ACC112 (cell line): ENCODE measurements around the gene GPS2.

Experiments
- H2AFZ ChIP-seq: fragments of 200-600 bp; sonication (generic); one replicate; pipeline ENCODE4 v1.6.0; 2017; ENCODE audit warnings: antibody characterized with exemption, low read length; ENCODE audit not compliant: unreplicated experiment
- H3K27ac ChIP-seq: fragments of 200-600 bp; sonication (generic); 2 replicates; pipeline ENCODE4 v1.5.1; 2014; ENCODE audit warnings: low read depth, mild to moderate bottlenecking, antibody characterized with exemption, low read length, moderate library complexity
- H3K27me3 ChIP-seq: fragments of 200-600 bp; sonication (generic); 2 replicates; pipeline ENCODE4 v1.6.1; 2014; ENCODE audit warnings: mild to moderate bottlenecking, antibody characterized with exemption, low read length, moderate library complexity, mixed read lengths; ENCODE audit not compliant: insufficient read depth
- H3K36me3 ChIP-seq: fragments of 200-600 bp; sonication (generic); 2 replicates; pipeline ENCODE4 v1.6.1; 2016; ENCODE audit warnings: mild to moderate bottlenecking, antibody characterized with exemption, low read length, moderate library complexity, mixed read lengths; ENCODE audit not compliant: insufficient read depth
- H3K4me1 ChIP-seq: fragments of 200-600 bp; sonication (generic); one replicate; pipeline ENCODE4 v1.6.1; 2016; ENCODE audit warnings: low read length, mixed read lengths; ENCODE audit not compliant: insufficient read depth, unreplicated experiment, control insufficient read depth
- H3K4me3 ChIP-seq: fragments of 200-600 bp; sonication (generic); 2 replicates; pipeline ENCODE4 v1.5.1; 2014; ENCODE audit warnings: mild to moderate bottlenecking, low read depth, low read length
- H3K79me2 ChIP-seq: fragments of 200-600 bp; sonication (generic); one replicate; pipeline ENCODE4 v1.6.0; 2016; ENCODE audit warnings: low read length; ENCODE audit not compliant: control insufficient read depth, unreplicated experiment, insufficient read depth

The GPS2 gene, protein sequence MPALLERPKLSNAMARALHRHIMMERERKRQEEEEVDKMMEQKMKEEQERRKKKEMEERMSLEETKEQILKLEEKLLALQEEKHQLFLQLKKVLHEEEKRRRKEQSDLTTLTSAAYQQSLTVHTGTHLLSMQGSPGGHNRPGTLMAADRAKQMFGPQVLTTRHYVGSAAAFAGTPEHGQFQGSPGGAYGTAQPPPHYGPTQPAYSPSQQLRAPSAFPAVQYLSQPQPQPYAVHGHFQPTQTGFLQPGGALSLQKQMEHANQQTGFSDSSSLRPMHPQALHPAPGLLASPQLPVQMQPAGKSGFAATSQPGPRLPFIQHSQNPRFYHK

DNA sequence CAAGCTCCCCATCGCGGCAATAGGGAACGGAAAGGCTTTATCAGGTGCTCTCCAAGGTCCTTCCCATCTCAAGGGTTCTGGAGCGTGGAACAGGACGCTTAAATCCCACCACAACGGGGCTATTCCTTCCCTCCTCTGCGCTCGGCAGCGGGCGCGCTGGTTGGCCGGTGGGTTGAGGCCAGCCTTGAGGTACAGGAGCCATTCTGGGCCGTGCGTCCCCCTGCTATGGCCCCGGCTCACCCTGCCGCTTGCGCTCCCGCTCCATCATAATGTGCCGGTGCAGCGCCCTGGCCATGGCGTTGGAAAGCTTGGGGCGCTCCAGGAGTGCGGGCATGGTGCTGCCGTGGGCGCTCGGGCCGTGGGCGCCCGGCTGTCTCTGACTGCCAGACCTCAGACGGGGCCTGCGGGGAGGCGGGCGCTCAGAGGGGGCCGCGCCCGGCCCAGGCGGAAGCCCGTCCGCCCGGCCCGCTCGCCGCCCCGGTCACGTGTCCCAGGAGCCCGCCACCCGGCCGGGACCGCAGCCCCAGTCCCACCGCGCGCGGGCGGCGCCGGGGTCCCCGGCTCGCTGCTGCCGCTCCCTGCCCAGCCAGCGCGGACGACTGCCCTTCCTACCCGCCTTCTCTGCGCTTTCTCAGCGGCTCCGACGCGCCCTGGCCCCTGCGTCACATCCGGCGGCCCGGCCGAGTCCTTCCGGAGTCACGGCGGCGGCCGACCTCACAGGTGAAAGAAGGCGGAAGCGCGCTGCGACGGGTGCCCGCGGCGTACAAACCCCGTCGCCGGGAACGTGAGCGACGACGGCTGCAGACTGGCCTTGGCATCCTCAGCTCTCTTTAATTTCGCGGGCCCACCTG, at the start of gene GPS2:
TSS of gene GPS2 (minus strand) at position 642 of the 851 bp plus-strand sequence. CDS start at position 334, 308 bp downstream.
- Histone ChIP-seq H3K4me1 (peaks cover 38% of the 10 kb centered on the region), H3K4me3 (peak within 1 kb of the TSS; percentile 92), H3K27me3 (no peaks in the 10 kb centered on the region), H2AFZ (peak within 1 kb of the TSS; percentile 12), H3K36me3 (peaks cover 27% of the 10 kb centered on the region), H3K27ac (peak within 1 kb of the TSS; percentile 78), H3K79me2 (peaks cover 32% of the 10 kb centered on the region)

DNA sequence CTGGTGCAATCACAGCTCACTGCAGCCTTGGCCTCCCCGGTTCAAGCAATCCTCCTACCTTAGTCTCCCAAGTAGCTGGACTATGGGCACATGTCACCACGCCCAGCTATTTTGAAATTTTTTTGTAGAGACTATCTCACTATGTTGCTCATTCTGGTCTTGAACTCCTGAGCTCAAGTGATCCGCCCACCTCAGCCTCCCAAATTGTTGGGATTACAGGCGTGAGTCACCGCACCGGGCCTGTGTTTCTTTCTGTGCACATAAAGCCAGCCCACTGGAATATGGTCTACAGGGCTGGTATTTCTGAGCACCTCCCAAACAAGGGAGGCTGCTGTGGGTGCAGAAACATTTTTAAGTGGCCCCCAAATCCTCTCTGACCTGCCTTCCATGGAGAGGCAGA, 48.2 kb upstream of the GPS2 start:
- Histone ChIP-seq H2AFZ (peak overlapping the region; percentile 25), H3K4me3 (no peak overlapping the region), H3K36me3 (no peaks in the 10 kb centered on the region), H3K27ac (no peak overlapping the region), H3K4me1 (no peaks in the 10 kb centered on the region), H3K79me2 (no peaks in the 10 kb centered on the region), H3K27me3 (no peaks in the 10 kb centered on the region)

DNA sequence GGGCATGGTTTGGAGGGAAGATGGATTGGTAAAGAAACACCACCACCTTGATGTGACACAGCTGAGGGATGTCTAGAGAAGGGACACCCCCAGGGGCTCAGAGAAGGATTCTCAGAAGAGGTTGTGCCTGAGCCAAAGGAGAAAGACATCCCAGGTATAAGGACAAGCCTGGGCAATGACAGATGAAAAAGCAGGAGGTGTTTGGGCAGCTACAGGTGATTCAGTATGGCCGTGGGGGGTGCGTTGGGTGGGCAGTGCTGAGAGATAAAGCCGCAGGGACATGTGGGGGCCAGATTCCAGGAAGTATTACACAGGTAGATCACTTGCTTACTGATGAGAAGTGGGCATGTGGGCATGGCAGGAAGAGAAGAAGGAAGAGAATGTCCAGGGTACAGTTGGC, 46.7 kb upstream of the GPS2 start:
- Histone ChIP-seq H3K79me2 (no peaks in the 10 kb centered on the region), H3K27ac (no peak overlapping the region), H2AFZ (no peak overlapping the region), H3K4me3 (no peak overlapping the region), H3K27me3 (no peaks in the 10 kb centered on the region), H3K4me1 (no peaks in the 10 kb centered on the region), H3K36me3 (no peaks in the 10 kb centered on the region)

DNA sequence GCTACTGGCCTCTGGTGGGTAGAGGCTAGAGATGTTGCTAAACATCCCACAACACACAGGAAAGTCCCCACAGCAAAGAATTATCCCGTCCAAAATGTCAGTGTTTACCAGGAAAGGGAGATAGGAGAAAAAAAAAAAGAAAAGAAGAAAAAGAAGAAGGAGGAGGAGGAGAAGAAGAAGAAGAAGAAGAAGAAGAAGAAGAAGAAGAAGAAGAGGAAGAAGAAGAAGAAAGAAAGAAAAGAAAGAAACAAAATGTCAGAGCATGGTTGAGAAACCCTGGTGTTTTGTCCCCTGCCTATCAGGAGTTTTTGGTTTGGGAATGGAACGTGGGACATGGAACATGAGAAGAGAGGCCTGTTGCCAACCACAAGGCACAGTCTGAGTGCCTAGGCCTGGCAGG, 42.2 kb upstream of the GPS2 start:
- Histone ChIP-seq H3K79me2 (peaks cover 19% of the 10 kb centered on the region), H3K4me1 (peaks cover 30% of the 10 kb centered on the region), H3K4me3 (no peak overlapping the region), H3K36me3 (no peaks in the 10 kb centered on the region), H2AFZ (no peak overlapping the region), H3K27me3 (no peaks in the 10 kb centered on the region), H3K27ac (no peak overlapping the region)

DNA sequence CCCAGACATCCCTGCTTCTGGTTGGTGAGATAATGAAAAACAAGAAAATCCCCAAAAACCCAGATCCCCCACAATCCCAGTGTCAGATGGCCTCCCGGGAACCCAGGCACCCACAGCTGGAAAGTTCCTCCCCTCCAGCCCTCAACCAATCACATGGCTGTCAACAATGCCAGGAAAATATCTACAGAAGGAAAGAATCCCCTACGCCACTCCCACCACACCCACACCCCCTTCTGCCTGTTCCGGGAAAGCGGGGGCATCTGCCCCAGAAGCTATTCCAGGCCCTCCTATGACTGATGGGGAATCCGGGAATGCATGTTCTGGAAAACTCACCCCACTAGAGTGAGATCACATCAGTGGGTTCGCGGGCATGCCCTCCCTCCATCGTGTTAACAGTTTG, 41.6 kb upstream of the GPS2 start:
- Histone ChIP-seq H3K27ac (no peak overlapping the region), H3K27me3 (no peaks in the 10 kb centered on the region), H2AFZ (no peak overlapping the region), H3K4me1 (peaks cover 30% of the 10 kb centered on the region), H3K79me2 (peaks cover 23% of the 10 kb centered on the region), H3K4me3 (no peak overlapping the region), H3K36me3 (no peaks in the 10 kb centered on the region)

DNA sequence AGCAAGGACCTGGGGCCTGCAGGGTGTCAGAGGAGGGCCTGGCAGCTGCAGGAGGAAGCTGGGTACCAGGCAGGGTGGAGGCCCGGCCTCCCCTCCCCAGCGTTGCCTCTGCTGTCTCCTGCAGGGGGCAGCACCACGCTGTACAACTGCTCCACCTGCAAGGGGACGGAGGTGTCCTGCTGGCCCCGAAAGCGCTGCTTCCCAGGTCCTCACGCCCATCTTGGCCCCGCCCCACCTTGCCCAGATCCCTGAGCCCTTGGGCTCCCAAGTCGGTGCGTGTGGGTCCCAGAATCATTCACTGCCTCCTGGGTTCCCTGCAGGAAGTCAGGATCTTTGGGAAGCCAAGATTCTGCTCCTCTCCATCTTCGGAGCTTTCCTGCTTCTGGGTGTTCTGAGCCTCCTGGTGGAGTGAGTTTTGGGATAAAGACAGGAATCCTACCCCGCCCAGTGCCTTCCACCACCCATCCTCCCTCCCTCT, 41.0 kb upstream of the GPS2 start:
- Histone ChIP-seq H3K79me2 (peaks cover 25% of the 10 kb centered on the region), H3K4me1 (peaks cover 30% of the 10 kb centered on the region), H2AFZ (no peak overlapping the region), H3K36me3 (no peaks in the 10 kb centered on the region), H3K27ac (no peak overlapping the region), H3K4me3 (no peak overlapping the region), H3K27me3 (no peaks in the 10 kb centered on the region)

DNA sequence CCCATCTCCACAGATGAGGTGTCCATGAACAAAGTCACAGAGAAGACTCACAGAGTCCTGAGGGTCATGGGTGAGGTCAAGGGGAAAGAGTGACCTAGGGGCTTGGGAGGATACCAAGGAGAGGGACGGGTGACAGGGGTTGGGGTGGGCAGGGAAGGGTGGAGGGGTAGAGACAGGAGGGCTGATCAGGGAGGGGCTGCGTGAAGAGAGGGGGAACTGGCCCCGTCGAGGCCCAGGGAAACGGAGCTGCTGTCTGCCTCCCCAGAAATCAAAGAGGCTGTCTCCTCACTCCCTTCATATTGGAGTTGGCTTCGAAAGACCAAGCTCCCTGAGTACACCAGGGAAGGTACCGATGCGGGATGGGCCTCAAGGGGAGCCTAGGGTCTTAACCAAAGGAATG, 40.4 kb upstream of the GPS2 start:
- Histone ChIP-seq H2AFZ (no peak overlapping the region), H3K27me3 (no peaks in the 10 kb centered on the region), H3K4me3 (no peak overlapping the region), H3K27ac (no peak overlapping the region), H3K36me3 (no peaks in the 10 kb centered on the region), H3K79me2 (peaks cover 30% of the 10 kb centered on the region), H3K4me1 (peaks cover 30% of the 10 kb centered on the region)

DNA sequence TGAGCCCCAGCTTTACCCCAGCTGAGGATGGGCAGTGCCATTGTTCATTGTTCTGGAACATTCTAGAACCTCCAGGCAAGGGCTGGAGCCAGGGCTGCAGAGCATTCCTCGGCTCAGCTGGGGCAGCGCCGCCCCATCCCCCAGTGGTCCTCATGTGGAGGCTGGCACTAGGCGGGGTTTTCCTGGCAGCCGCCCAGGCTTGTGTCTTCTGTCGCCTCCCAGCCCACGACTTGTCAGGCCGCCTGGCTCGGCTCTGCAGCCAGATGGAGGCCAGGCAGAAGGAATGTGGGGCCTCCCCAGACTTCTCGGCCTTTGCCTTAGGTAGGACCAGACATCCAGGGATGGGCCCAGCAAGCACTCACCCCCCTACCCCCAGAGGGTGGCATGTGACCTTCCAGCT, 39.9 kb upstream of the GPS2 start, which contains the start of gene TMEM95:
TSS of gene TMEM95 (plus strand) at position 104 of the 400 bp plus-strand sequence. CDS start at position 153, 49 bp downstream.
- Histone ChIP-seq H3K4me1 (peaks cover 30% of the 10 kb centered on the region), H3K36me3 (no peaks in the 10 kb centered on the region), H2AFZ (no peak within 1 kb of the TSS), H3K4me3 (peak within 1 kb of the TSS; percentile 85), H3K27me3 (no peaks in the 10 kb centered on the region), H3K27ac (peak within 1 kb of the TSS; percentile 52), H3K79me2 (peaks cover 30% of the 10 kb centered on the region)

DNA sequence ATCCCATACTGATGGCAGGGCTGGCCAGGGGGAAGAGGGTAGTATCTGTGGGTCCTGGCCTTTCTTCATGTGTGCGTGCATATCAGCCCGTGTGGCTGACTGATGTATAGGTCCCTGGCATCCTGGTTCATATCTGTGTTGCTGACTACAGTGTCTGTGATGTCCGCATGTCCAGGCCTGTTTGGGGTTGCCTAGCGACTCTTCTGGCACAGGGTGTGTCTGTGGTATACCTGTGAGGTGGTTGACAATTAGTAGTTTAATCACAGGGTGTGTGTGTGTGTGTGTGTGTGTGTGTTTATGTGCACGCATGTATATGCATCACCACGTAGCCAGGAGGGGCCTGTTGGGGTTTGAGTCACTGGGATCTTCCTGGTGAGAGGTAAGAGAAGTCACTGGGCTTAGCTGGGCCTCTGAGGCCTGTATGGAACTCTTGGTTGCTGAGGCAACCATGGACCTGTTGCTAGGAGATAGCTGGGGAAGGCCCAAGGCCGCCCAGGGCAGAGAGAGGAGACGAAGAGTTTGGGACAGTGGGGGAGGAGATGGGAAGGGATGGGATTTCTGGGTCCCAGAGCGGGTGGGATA, 39.2 kb upstream of the GPS2 start:
- Histone ChIP-seq H3K27me3 (no peaks in the 10 kb centered on the region), H3K4me3 (peak overlapping the region; percentile 85), H3K36me3 (no peaks in the 10 kb centered on the region), H3K4me1 (peaks cover 36% of the 10 kb centered on the region), H3K27ac (peak overlapping the region; percentile 52), H3K79me2 (peaks cover 30% of the 10 kb centered on the region), H2AFZ (no peak overlapping the region)

DNA sequence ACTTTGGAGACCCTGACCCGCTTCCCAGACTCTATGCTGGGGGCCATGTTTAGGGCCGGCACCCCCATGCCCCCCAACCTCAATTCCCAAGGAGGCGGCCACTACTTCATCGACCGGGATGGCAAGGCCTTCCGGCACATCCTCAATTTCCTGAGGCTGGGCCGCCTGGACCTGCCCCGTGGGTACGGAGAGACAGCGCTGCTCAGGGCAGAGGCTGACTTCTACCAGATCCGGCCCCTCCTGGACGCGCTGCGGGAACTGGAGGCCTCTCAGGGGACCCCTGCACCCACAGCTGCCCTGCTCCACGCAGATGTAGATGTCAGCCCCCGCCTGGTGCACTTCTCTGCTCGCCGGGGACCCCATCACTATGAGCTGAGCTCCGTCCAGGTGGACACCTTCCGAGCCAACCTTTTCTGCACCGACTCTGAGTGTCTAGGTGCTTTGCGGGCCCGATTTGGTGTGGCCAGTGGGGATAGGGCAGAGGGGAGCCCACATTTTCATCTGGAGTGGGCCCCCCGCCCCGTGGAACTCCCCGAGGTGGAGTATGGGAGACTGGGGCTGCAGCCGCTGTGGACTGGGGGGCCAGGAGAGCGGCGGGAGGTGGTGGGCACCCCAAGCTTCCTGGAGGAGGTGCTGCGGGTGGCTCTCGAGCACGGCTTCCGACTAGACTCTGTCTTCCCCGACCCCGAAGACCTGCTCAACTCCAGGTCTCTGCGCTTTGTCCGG, 37.9 kb upstream of the GPS2 start:
- H3K4me3 ChIP-seq, result peak overlapping the region; percentile 85
- peaks cover 41% of the 10 kb centered on the region for H3K4me1 ChIP-seq
- H2AFZ ChIP-seq, result no peak overlapping the region
- H3K27ac ChIP-seq, result no peak overlapping the region
- peaks cover 30% of the 10 kb centered on the region for H3K79me2 ChIP-seq
- no peaks in the 10 kb centered on the region for H3K36me3 ChIP-seq
- no peaks in the 10 kb centered on the region for H3K27me3 ChIP-seq
